ENCODE results near the gene ANKRD33B. TPM values are rescaled to one million over a fixed set of nuclear protein-coding genes. Genes with fewer than 3 reads are reported as not detected.

Gene ANKRD33B
- total and polyA plus RNA-seq, 7 experiments from 2014 or later: 0.20 to 10.1 (median 0.75) TPM; not detected in 1

DNA sequence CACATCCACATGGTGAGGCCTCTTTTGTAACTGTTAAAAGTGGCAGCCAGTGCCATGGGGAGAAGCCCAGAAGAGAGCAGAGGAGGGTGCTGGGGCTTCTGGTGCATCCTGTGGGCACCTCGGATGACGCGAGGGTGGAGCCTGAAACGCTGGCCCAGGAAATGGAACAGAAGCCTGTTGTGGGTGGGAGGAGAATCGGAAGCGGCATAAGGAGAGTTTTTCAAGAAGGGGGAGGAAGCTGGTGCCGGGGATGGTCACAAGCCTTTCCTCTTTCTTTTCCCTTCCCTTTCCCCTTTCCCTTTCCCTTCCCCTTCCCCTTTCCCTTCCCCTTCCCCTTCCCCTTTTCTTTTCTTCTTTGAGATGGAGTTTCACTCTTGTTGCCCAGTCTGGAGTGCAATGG is 12.9 kb downstream of the ANKRD33B start:
- Mint-ChIP-seq H3K4me3 (no peak overlapping the region), H3K4me1 (peaks cover 0 to 42% (median 27%) of the 10 kb centered on the region in 7 donors), H3K9me3 (no peaks in the 10 kb centered on the region), H3K36me3 (peaks cover 0 to 2% (median 0%) of the 10 kb centered on the region in 5 donors), H3K27me3 (no peaks in the 10 kb centered on the region), H3K27ac (peak overlapping the region in 1 of 9 donors; percentile 58)
- Histone ChIP-seq H3K36me3 (ENCODE audit: control insufficient read depth in 2 of 3, insufficient read depth in 3 of 3, low read length in 3 of 3) (no peaks in the 10 kb centered on the region), H3K27me3 (ENCODE audit: control insufficient read depth in 2 of 2, insufficient read depth in 2 of 2, low read length in 2 of 2) (no peaks in the 10 kb centered on the region), H3K4me3 (ENCODE audit: low read length) (no peak overlapping the region), H3K27ac (ENCODE audit: low read depth, low read length) (no peak overlapping the region), H3K4me1 (ENCODE audit: control insufficient read depth in 2 of 2, insufficient read depth in 2 of 2, low read length in 2 of 2) (no peaks in the 10 kb centered on the region), H3K9me3 (ENCODE audit: control insufficient read depth in 2 of 3, low read length in 3 of 3) (no peaks in the 10 kb centered on the region)
- POLR2A ChIA-PET: no interaction called here
- peak in 1 of 9 donors; percentile 12 for DNase-seq
- intact Hi-C loops (cut with micrococcal nuclease): loop anchor here in 1 of 2 donors (5.0 kb wide), 1 partner anchor 294 kb away; no protein-coding TSS in a partner anchor
- ATAC-seq: no peak
- CTCF ChIA-PET: no interaction called here

GRCh38 chr5:10577371-10578292 is 13.8 kb downstream of the ANKRD33B start:
- Histone ChIP-seq H3K27me3 (ENCODE audit: control insufficient read depth in 2 of 2, insufficient read depth in 2 of 2, low read length in 2 of 2) (no peaks in the 10 kb centered on the region), H3K9me3 (ENCODE audit: control insufficient read depth in 2 of 3, low read length in 3 of 3) (no peaks in the 10 kb centered on the region), H3K27ac (ENCODE audit: low read depth, low read length) (no peak overlapping the region), H3K36me3 (ENCODE audit: control insufficient read depth in 2 of 3, insufficient read depth in 3 of 3, low read length in 3 of 3) (no peaks in the 10 kb centered on the region), H3K4me3 (ENCODE audit: low read length) (no peak overlapping the region), H3K4me1 (ENCODE audit: control insufficient read depth in 2 of 2, insufficient read depth in 2 of 2, low read length in 2 of 2) (no peaks in the 10 kb centered on the region)
- ChIA-PET POLR2A (no interaction called here), CTCF (no interaction called here)
- Mint-ChIP-seq H3K36me3 (peaks cover 0 to 4% (median 0%) of the 10 kb centered on the region in 5 donors), H3K27ac (no peak overlapping the region), H3K4me3 (peak overlapping the region in 1 of 10 donors; percentile 33), H3K9me3 (peaks cover 0 to 1% (median 0%) of the 10 kb centered on the region in 11 donors), H3K27me3 (no peaks in the 10 kb centered on the region), H3K4me1 (peaks cover 0 to 43% (median 27%) of the 10 kb centered on the region in 7 donors)
- peak; percentile 35 for ATAC-seq
- intact Hi-C loops (cut with micrococcal nuclease): loop anchor here in 1 of 2 donors (2.0 to 5.0 kb wide), 2 partner anchors 13 to 295 kb away; partner anchors contain the start of gene ANKRD33B
- peak in 1 of 9 donors; percentile 19 for DNase-seq

GRCh38 chr5:10578293-10578665 is 14.4 kb downstream of the ANKRD33B start:
- Mint-ChIP-seq H3K36me3 (peaks cover 0 to 4% (median 0%) of the 10 kb centered on the region in 5 donors), H3K9me3 (peaks cover 0 to 1% (median 0%) of the 10 kb centered on the region in 11 donors), H3K27ac (no peak overlapping the region), H3K4me1 (peaks cover 0 to 43% (median 27%) of the 10 kb centered on the region in 7 donors), H3K27me3 (no peaks in the 10 kb centered on the region), H3K4me3 (peak overlapping the region in 1 of 10 donors; percentile 33)
- Histone ChIP-seq H3K36me3 (ENCODE audit: control insufficient read depth in 2 of 3, insufficient read depth in 3 of 3, low read length in 3 of 3) (no peaks in the 10 kb centered on the region), H3K4me1 (ENCODE audit: control insufficient read depth in 2 of 2, insufficient read depth in 2 of 2, low read length in 2 of 2) (no peaks in the 10 kb centered on the region), H3K27ac (ENCODE audit: low read depth, low read length) (no peak overlapping the region), H3K4me3 (ENCODE audit: low read length) (no peak overlapping the region), H3K27me3 (ENCODE audit: control insufficient read depth in 2 of 2, insufficient read depth in 2 of 2, low read length in 2 of 2) (no peaks in the 10 kb centered on the region), H3K9me3 (ENCODE audit: control insufficient read depth in 2 of 3, low read length in 3 of 3) (no peaks in the 10 kb centered on the region)
- DNase-seq: peak in 1 of 9 donors; percentile 16
- ATAC-seq: no peak
- CTCF ChIA-PET: no interaction called here
- POLR2A ChIA-PET: no interaction called here
- intact Hi-C loops (cut with micrococcal nuclease): loop anchor here in 1 of 2 donors (2.0 to 5.0 kb wide), 2 partner anchors 13 to 296 kb away; partner anchors contain the start of gene ANKRD33B

- peaks cover 0 to 4% (median 0%) of the 10 kb centered on the region in 5 donors for H3K36me3 Mint-ChIP-seq
- ATAC-seq (peak; percentile 45), DNase-seq (no peak)
- no peak overlapping the region for H3K4me3 ChIP-seq (ENCODE audit: low read length)
- ChIA-PET CTCF (no interaction called here), POLR2A (interaction anchor here (0.7 kb wide), 2 partner anchors 66 to 149 kb away, joined by 3 to 4 read pairs; no protein-coding TSS in a partner anchor)
- H3K36me3 ChIP-seq (ENCODE audit: control insufficient read depth in 2 of 3, insufficient read depth in 3 of 3, low read length in 3 of 3): no peaks in the 10 kb centered on the region
- H3K4me3 Mint-ChIP-seq: peak overlapping the region in 1 of 10 donors; percentile 23
- H3K27me3 ChIP-seq (ENCODE audit: control insufficient read depth in 2 of 2, insufficient read depth in 2 of 2, low read length in 2 of 2): no peaks in the 10 kb centered on the region
- H3K27me3 Mint-ChIP-seq: peaks cover 0 to 5% (median 3%) of the 10 kb centered on the region in 5 donors
- no peaks in the 10 kb centered on the region for H3K9me3 ChIP-seq (ENCODE audit: control insufficient read depth in 2 of 3, low read length in 3 of 3)
- H3K27ac Mint-ChIP-seq: no peak overlapping the region
- peaks cover 0 to 1% (median 0%) of the 10 kb centered on the region in 11 donors for H3K9me3 Mint-ChIP-seq
- intact Hi-C loops (cut with micrococcal nuclease): loop anchor here in 1 of 2 donors (2.0 to 5.0 kb wide), 2 partner anchors 14 to 297 kb away; partner anchors contain the start of gene ANKRD33B
- H3K4me1 ChIP-seq (ENCODE audit: control insufficient read depth in 2 of 2, insufficient read depth in 2 of 2, low read length in 2 of 2): no peaks in the 10 kb centered on the region
- H3K27ac ChIP-seq (ENCODE audit: low read depth, low read length): no peak overlapping the region
- H3K4me1 Mint-ChIP-seq: peaks cover 0 to 46% (median 28%) of the 10 kb centered on the region in 7 donors
Measured at GRCh38 chr5:10578869-10579268, 15.0 kb downstream of the ANKRD33B start.

DNA sequence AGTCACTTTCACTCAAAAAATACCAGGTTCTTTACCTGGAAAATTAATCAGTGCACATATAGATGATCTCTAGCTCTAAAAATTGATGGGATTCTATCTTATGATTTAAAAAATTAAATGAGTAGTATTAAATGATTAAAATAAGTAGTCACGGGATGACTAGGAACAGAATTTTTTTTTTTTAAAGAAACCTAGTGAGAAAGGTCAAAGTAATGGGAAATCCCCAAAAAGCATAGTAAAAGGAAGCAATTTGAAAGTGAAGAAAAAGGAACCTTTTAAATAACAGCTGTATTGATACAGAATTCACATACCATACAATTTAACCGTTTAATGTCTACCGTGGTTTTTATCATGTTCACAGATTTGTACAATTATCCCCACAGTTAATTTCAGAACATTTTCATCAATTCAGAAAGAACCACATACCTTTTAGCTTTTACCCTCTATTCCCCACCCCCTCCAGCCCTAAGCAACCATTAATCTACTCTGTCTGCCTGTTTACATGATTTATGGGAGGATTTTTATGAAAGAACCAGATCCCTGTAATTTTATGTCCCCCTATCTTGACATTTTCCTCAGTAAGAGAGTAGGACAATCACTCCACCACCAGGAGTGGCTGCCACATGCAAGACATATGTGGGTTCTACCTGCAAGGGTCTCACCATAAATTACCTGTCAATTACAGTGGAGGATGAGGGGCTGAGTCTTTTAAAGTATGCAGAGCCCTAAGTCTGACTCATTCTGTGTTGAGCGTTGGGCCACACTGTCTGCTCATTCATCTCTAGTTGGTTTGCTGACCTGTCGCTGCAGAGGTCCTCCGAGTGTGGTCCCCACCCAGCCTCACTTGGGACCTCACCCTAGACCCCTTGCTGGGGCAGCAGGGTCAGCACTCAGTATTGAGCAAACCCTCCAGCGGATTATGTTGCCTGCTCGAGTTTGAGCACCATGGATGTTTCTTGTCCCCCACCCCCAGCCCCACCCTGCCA is 16.0 kb downstream of the ANKRD33B start:
- intact Hi-C loops (cut with micrococcal nuclease): loop anchor here in 1 of 2 donors (2.0 to 5.0 kb wide), 2 partner anchors 15 to 298 kb away; partner anchors contain the start of gene ANKRD33B
- ATAC-seq: no peak
- peaks cover 0 to 1% (median 0%) of the 10 kb centered on the region in 11 donors for H3K9me3 Mint-ChIP-seq
- ChIA-PET POLR2A (interaction anchor here (0.7 kb wide), 2 partner anchors 65 to 150 kb away, joined by 3 to 4 read pairs; no protein-coding TSS in a partner anchor), CTCF (interaction anchor here (0.6 kb wide), 1 partner anchor 9 kb away, joined by 3 read pairs; no protein-coding TSS in a partner anchor)
- peak overlapping the region in 2 of 10 donors; percentile 29 to 55 for H3K4me3 Mint-ChIP-seq
- peak in 1 of 9 donors; percentile 20 for DNase-seq
- Histone ChIP-seq H3K4me3 (ENCODE audit: low read length) (no peak overlapping the region), H3K9me3 (ENCODE audit: control insufficient read depth in 2 of 3, low read length in 3 of 3) (no peaks in the 10 kb centered on the region), H3K36me3 (ENCODE audit: control insufficient read depth in 2 of 3, insufficient read depth in 3 of 3, low read length in 3 of 3) (no peaks in the 10 kb centered on the region), H3K27me3 (ENCODE audit: control insufficient read depth in 2 of 2, insufficient read depth in 2 of 2, low read length in 2 of 2) (no peaks in the 10 kb centered on the region), H3K27ac (ENCODE audit: low read depth, low read length) (no peak overlapping the region), H3K4me1 (ENCODE audit: control insufficient read depth in 2 of 2, insufficient read depth in 2 of 2, low read length in 2 of 2) (no peaks in the 10 kb centered on the region)
- peaks cover 0 to 52% (median 28%) of the 10 kb centered on the region in 7 donors for H3K4me1 Mint-ChIP-seq
- peaks cover 0 to 6% (median 0%) of the 10 kb centered on the region in 5 donors for H3K36me3 Mint-ChIP-seq
- peaks cover 3 to 11% (median 4%) of the 10 kb centered on the region in 5 donors for H3K27me3 Mint-ChIP-seq
- no peak overlapping the region for H3K27ac Mint-ChIP-seq

Data from naive thymus-derived CD4-positive, alpha-beta T cell (primary cell).